Heart left ventricle (tissue), 16 donors: ENCODE measurements around the gene ANKRD35. TPM values are rescaled to one million over a fixed set of nuclear protein-coding genes. Genes with fewer than 3 reads are reported as not detected.
"Not testable (repeated sequence)": the region's sequence is repeated elsewhere in the genome, so short reads cannot be mapped to it uniquely, and the experiment has no call there.

Experiments used
- ATAC-seq, 4 donors: fragments of 200-7000 bp; cut with Tn5 transposase; one replicate each; pipeline ENCODE4 v1.9.1; 2020 to 2022; ENCODE audit warnings: moderate library complexity in 4 of 4, mild to moderate bottlenecking in 3 of 4, moderate number of reproducible peaks in 1 of 4
- DNase-seq, 5 donors: peaks; one replicate each; pipeline ENCODE4 v3.0.0-alpha.2; 2020
- H3K27ac ChIP-seq, 12 donors: fragments of 200-600 bp; sonication (generic) in 4 of 12; one replicate each; pipeline versions ENCODE4 v1.5.0 to v1.8.0; 2016 to 2022; ENCODE audit warnings: mild to moderate bottlenecking in 2 of 12
- H3K27me3 ChIP-seq, 9 donors: fragments of 200-600 bp; sonication (generic) in 2 of 9; one replicate each; pipeline versions ENCODE4 v1.5.1 to v1.8.0; 2016 to 2022; ENCODE audit warnings: mild to moderate bottlenecking in 3 of 9
- H3K36me3 ChIP-seq, 9 donors: fragments of 200-600 bp; sonication (generic) in 2 of 9; one replicate each; pipeline versions ENCODE4 v1.5.0 to v1.8.0; 2018 to 2022; ENCODE audit warnings: mild to moderate bottlenecking in 2 of 9
- H3K4me1 ChIP-seq, 12 donors: fragments of 200-600 bp; sonication (generic) in 4 of 12; one replicate each; pipeline versions ENCODE4 v1.5.0 to v1.8.0; 2016 to 2022; ENCODE audit warnings: mild to moderate bottlenecking in 3 of 12
- H3K4me3 ChIP-seq, 12 donors: fragments of 200-600 bp; sonication (generic) in 4 of 12; one replicate each; pipeline versions ENCODE4 v1.5.0 to v1.8.0; 2017 to 2022; ENCODE audit warnings: mild to moderate bottlenecking in 9 of 12, moderate library complexity in 4 of 12
- H3K9me3 ChIP-seq, 12 donors: fragments of 200-600 bp; sonication (generic) in 4 of 12; one replicate each; pipeline versions ENCODE4 v1.5.0 to v1.8.0; 2016 to 2022; ENCODE audit warnings: mild to moderate bottlenecking in 1 of 12
- POLR2A ChIP-seq, 2 donors: fragments of 450-650 bp; IDR thresholded peaks; one replicate each; pipeline ENCODE4 v1.6.1; 2017; ENCODE audit warnings: antibody characterized with exemption in 2 of 2, mild to moderate bottlenecking in 2 of 2, moderate library complexity in 2 of 2
- WGBS, 4 donors: extraction: QIAGEN DNeasy Blood & Tissue Kit in 2 of 4; methylation state at CpG; one replicate each; pipeline versions ENCODE4 v1.1.5 to v1.1.7; 2013 to 2018; 5-methylcytosine and 5-hydroxymethylcytosine counted together
- intact Hi-C, 10 donors: fragments of 100-400 bp; cut with DNase I; formaldehyde crosslinking; loops; one replicate each; pipeline versions ENCODE4 v1.11.1 to v1.14.2; 2022
- microRNA-seq, 4 donors: library from miRNA; unstranded; fragments of <30 nt; microRNA quantifications; one replicate each; pipeline versions ENCODE4 to v1.2.0, GENCODE V29; 2017 to 2020
- polyA plus RNA-seq, 2 donors: library from polyadenylated mRNA; stranded (reverse); fragments of 200-250 nt; gene quantifications; one replicate each; pipeline ENCODE4 v1.2.3, GENCODE V29; 2013
- total RNA-seq, 9 donors: library from RNA; depleted of rRNA in 2 of 9; stranded (reverse); fragments of >200 nt in 2 of 9; fragmentation: NEBNext Ultra II Directional in 3 of 9; extraction: Animal tissue kit (Norgen Biotek cat#: 25700) in 3 of 9; gene quantifications; one replicate each; pipeline versions ENCODE4 v1.1.0 to v1.2.4, GENCODE V29; 2016 to 2023
- TF ChIP-seq, protein P1 (sequence below), 12 donors: fragments of 200-600 bp; sonication (generic) in 4 of 12; IDR thresholded peaks; one replicate each; pipeline versions ENCODE4 v1.5.0 to v1.8.0; 2018 to 2022; ENCODE audit warnings: antibody characterized with exemption in 12 of 12, mild to moderate bottlenecking in 5 of 12
- donor health status: ischemic (EF 13 %, LVEDD 7.1; RV severe dilation, severe dysfunction).
- donor health status: healthy with polysubstance abuse.
- donor health status: DM: no; HTN: yes; CAD: no.
- donor health status: DM: no; HTN: no; CAD: no.
- donor health status: ischemic (EF 25% LVEDD 6.9; RV normal size, moderate dysfunction).
- donor health status: ischemic (EF 25% LVEDD 5.7; RV mildly dilated, moderate dysfunction).
- donor health status: healthy.
- donor health status: DM: yes; HTN: yes; CAD: no.
- donor health status: ischemic (EF 35%, LVEDD 5.7; RV mildly dilated, moderate dysfunction).
- donor health status: nonischemic (EF 11% LVEDD 7.7; RV severe dilation, severe dysfunction).
- donor health status: DM: yes; HTN: yes; CAD: no.
- donor health status: PGD.
- donor health status: ischemic (EF 29% LVEDD 5.4; RV normal size, mild dysfunction).
- donor health status: nonischemic (EF 23%, LVEDD 6.1; RV moderate dilation, normal function).

ANKRD35 gene
- total and polyA plus RNA-seq, 11 donors: 0.29 to 1.5 (median 0.51) TPM

DNA sequence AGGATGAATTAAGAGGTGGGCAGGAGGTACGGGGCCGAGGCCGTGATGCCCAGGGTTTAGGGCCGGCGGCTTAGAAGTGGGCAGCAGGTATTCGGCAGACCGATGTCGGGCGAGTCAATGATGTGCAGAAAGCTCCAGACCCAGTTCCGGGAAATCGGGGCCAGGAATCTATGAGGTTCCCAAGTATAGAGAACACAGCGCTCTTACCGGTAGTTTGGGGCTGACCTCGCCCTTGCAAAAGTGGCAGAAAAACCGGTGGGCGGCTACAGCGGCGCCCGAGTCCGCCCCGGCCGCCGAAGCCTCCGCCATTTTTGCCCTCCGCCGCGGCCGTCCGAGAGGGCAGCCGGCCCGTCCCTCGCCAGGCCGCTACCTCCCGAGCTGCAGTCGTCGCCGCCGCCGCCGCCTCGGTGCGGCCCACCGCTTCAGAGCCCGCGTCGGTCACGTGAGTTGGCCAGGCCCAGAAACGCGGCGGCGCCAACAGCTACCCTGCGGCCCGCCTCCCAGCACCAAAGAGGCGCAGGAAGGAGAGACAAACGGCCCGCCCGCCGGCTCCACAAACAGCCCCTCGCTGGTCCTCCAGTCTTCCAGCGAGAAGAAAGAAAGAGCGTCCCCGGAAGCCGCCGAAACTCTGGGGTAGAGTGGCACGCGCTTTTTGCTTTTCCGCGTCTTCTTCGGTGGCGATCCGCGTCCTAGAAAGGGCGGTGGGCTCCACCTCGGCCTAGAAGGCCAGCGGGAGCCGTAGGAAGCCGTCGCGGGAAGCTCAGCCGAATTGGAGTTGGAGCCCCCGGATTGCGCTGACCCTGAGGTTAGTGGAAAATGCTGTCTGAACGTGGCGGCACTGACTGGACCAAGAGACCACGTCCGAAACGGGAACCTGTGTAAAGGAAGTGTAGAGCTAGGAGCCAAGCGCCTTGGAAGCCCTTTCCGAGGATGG is 61.8 kb downstream of the ANKRD35 start, which contains the start of the genes POLR3C and RNF115:
Gene POLR3C (plus strand): TSS at position 636 of the 934 bp plus-strand sequence. CDS start 1,577 bp downstream, outside the sequence.
Gene RNF115 (minus strand): TSS at position 531 of the 934 bp plus-strand sequence. CDS start 222 bp downstream, at position 309.
- TF ChIP-seq, protein P1, sequence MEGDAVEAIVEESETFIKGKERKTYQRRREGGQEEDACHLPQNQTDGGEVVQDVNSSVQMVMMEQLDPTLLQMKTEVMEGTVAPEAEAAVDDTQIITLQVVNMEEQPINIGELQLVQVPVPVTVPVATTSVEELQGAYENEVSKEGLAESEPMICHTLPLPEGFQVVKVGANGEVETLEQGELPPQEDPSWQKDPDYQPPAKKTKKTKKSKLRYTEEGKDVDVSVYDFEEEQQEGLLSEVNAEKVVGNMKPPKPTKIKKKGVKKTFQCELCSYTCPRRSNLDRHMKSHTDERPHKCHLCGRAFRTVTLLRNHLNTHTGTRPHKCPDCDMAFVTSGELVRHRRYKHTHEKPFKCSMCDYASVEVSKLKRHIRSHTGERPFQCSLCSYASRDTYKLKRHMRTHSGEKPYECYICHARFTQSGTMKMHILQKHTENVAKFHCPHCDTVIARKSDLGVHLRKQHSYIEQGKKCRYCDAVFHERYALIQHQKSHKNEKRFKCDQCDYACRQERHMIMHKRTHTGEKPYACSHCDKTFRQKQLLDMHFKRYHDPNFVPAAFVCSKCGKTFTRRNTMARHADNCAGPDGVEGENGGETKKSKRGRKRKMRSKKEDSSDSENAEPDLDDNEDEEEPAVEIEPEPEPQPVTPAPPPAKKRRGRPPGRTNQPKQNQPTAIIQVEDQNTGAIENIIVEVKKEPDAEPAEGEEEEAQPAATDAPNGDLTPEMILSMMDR (IDR thresholded peaks at IDR 0.05): no peak
- peak; percentile 61 to 89 for TF ChIP-seq POLR2A (IDR thresholded peaks at IDR 0.05)
- DNase-seq (peak; percentile 93 to 96 (median 95)), ATAC-seq (peak; percentile 87 to 97 (median 96))
- intact Hi-C loops: loop anchor here in 1 of 10 donors (10.0 kb wide), 1 partner anchor 69 kb away; no protein-coding TSS in a partner anchor
- peak within 1 kb of the TSS; percentile 64 to 97 (median 76) for H3K4me3 ChIP-seq
- no peaks in the 10 kb centered on the region for H3K9me3 ChIP-seq
- peaks cover 0 to 18% (median 13%) of the 10 kb centered on the region in 12 donors for H3K4me1 ChIP-seq
- H3K27me3 ChIP-seq: no peaks in the 10 kb centered on the region
- peak within 1 kb of the TSS; percentile 86 to 97 (median 93) for H3K27ac ChIP-seq
- H3K36me3 ChIP-seq: peaks cover 0 to 35% (median 31%) of the 10 kb centered on the region in 9 donors
- WGBS, 4 donors: 0 to 1% (median 1%) methylated on average over 75 to 89 of the region's 89 CpGs

DNA sequence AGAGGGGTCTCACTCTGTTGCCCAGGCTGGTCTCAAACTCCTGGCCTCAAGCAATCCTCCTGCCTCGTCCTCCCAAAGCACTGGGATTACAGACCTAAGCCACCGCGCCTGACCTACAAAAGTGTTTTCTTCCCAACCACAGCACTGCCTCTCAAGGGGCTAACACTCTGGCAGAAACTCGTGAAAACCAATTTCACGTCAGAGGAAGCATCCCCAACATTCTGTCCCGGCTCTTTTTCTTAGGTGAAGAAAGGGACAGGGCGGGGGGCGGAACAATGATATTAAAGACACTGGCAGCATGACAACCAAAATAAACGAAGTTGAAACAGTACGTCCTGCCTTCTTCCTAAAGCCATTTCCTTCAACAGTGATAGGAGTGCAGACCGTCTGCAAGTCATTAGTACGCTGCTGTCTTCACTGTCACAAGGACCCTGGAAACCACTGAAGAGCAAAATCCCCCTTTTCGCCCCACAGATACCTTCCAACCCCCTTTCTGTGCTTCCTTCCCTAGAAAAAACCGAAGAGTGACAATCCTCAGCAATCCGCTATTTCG is 62.8 kb downstream of the ANKRD35 start:
- WGBS, 4 donors: 0 to 30% methylated on average over 4 of the region's 16 CpGs; no CpG with 5 or more reads in 2 of the 4 donors
- ATAC-seq: peak; percentile 12 to 46 (median 34)

GRCh38 chr1:145818095-145818494 is 67.6 kb downstream of the ANKRD35 start:
- H3K36me3 ChIP-seq, intact Hi-C loops, H3K27me3 ChIP-seq, H3K4me3 ChIP-seq, DNase-seq, H3K27ac ChIP-seq, H3K4me1 ChIP-seq, ATAC-seq, H3K9me3 ChIP-seq: not testable (repeated sequence)
- 47 to 70% (median 58%) methylated on average over 2 to 4 of the region's 6 CpGs for WGBS, 4 donors

More for the DNA sequence above, 62.8 kb downstream of the ANKRD35 start:
- Histone ChIP-seq H3K36me3 (peaks cover 0 to 25% (median 21%) of the 10 kb centered on the region in 9 donors), H3K27ac (peak overlapping the region in 4 of 12 donors; percentile 30 to 93 (median 62)), H3K4me3 (peak overlapping the region in 6 of 12 donors; percentile 64 to 97 (median 74)), H3K4me1 (peaks cover 0 to 18% (median 13%) of the 10 kb centered on the region in 12 donors)
- DNase-seq, H3K9me3 ChIP-seq, H3K27me3 ChIP-seq: not testable (repeated sequence)
- intact Hi-C loops: loop anchor here in 1 of 10 donors (10.0 kb wide), 1 partner anchor 68 kb away; no protein-coding TSS in a partner anchor

Small RNA genes lying within 50 kb of the gene (microRNA-seq; reads per million reads assigned to microRNA genes)
- gene MIR6736: 0 to 0.21 (median 0.03) reads per million in 4 donors

Other genes starting within 250 kb of the ANKRD35 start
- gene PDZK1, start 178.5 kb downstream of the ANKRD35 start, total RNA-seq: under 1 TPM in 3 of 9 donors, not detected in 6; 0.20 to 0.25 (median 0.20) TPM
- gene PDZK1, start 178.5 kb downstream of the ANKRD35 start, polyA plus RNA-seq: under 1 TPM; 0.07 to 0.57 TPM
- under 1 TPM in 2 of 9 donors, not detected in 7; 0.64 to 0.79 TPM for gene CD160, start 166.4 kb downstream of the ANKRD35 start, total RNA-seq
- gene CD160, start 166.4 kb downstream of the ANKRD35 start, polyA plus RNA-seq: not detected
- gene RNF115, start 61.8 kb downstream of the ANKRD35 start, total RNA-seq: 10 to 100 TPM; 41.4 to 76.5 (median 52.0) TPM
- gene RNF115, start 61.8 kb downstream of the ANKRD35 start, polyA plus RNA-seq: 10 to 100 TPM; 20.5 to 29.4 TPM
- gene POLR3C, start 61.7 kb downstream of the ANKRD35 start, total RNA-seq: 10 to 100 TPM; 12.5 to 22.4 (median 15.1) TPM
- 10 to 100 TPM in 1 of 2 donors, 1 to 10 TPM in 1; 5.9 to 14.8 TPM for gene POLR3C, start 61.7 kb downstream of the ANKRD35 start, polyA plus RNA-seq
- 10 to 100 TPM in 1 of 9 donors, 1 to 10 TPM in 8; 1.7 to 10.9 (median 4.3) TPM for gene NUDT17, start 40.2 kb downstream of the ANKRD35 start, total RNA-seq
- gene NUDT17, start 40.2 kb downstream of the ANKRD35 start, polyA plus RNA-seq: 1 to 10 TPM in 1 of 2 donors, under 1 TPM in 1; 0.71 to 3.4 TPM
- gene PIAS3, start 26.8 kb downstream of the ANKRD35 start, total RNA-seq: 10 to 100 TPM; 14.2 to 25.8 (median 15.6) TPM
- 10 to 100 TPM; 14.2 to 31.0 TPM for gene PIAS3, start 26.8 kb downstream of the ANKRD35 start, polyA plus RNA-seq
- gene ITGA10, start 24.2 kb upstream of the ANKRD35 start, total RNA-seq: 1 to 10 TPM in 7 of 9 donors, under 1 TPM in 2; 0.81 to 5.4 (median 1.3) TPM
- 1 to 10 TPM; 2.4 to 2.6 TPM for gene ITGA10, start 24.2 kb upstream of the ANKRD35 start, polyA plus RNA-seq
- gene PEX11B, start 32.9 kb upstream of the ANKRD35 start, total RNA-seq: 10 to 100 TPM; 17.7 to 27.5 (median 24.5) TPM
- 10 to 100 TPM; 19.6 to 29.8 TPM for gene PEX11B, start 32.9 kb upstream of the ANKRD35 start, polyA plus RNA-seq
- gene RBM8A, start 41.6 kb upstream of the ANKRD35 start, total RNA-seq: 100 to 1,000 TPM in 1 of 9 donors, 10 to 100 TPM in 8; 58.7 to 100 (median 75.7) TPM
- gene RBM8A, start 41.6 kb upstream of the ANKRD35 start, polyA plus RNA-seq: 100 to 1,000 TPM in 1 of 2 donors, 10 to 100 TPM in 1; 57.9 to 186 TPM
- gene LIX1L, start 72.2 kb upstream of the ANKRD35 start, total RNA-seq: 10 to 100 TPM; 21.7 to 31.5 (median 26.4) TPM
- 10 to 100 TPM in 1 of 2 donors, 1 to 10 TPM in 1; 7.0 to 13.4 TPM for gene LIX1L, start 72.2 kb upstream of the ANKRD35 start, polyA plus RNA-seq
- 1 to 10 TPM; 1.0 to 3.5 (median 1.7) TPM for gene ANKRD34A, start 78.7 kb upstream of the ANKRD35 start, total RNA-seq
- gene ANKRD34A, start 78.7 kb upstream of the ANKRD35 start, polyA plus RNA-seq: 1 to 10 TPM in 1 of 2 donors, under 1 TPM in 1; 0.65 to 1.9 TPM
- gene POLR3GL, start 78.8 kb upstream of the ANKRD35 start, total RNA-seq: 10 to 100 TPM; 30.2 to 45.7 (median 36.0) TPM
- 10 to 100 TPM; 45.8 to 69.4 TPM for gene POLR3GL, start 78.8 kb upstream of the ANKRD35 start, polyA plus RNA-seq
- gene TXNIP, start 110.7 kb upstream of the ANKRD35 start, total RNA-seq: 1,000 to 10,000 TPM in 4 of 9 donors, 100 to 1,000 TPM in 5; 489 to 1,925 (median 1,000) TPM
- 100 to 1,000 TPM; 222 to 597 TPM for gene TXNIP, start 110.7 kb upstream of the ANKRD35 start, polyA plus RNA-seq
- gene HJV, start 135.9 kb upstream of the ANKRD35 start, total RNA-seq: 100 to 1,000 TPM in 3 of 9 donors, 10 to 100 TPM in 6; 21.8 to 125 (median 79.5) TPM
- gene HJV, start 135.9 kb upstream of the ANKRD35 start, polyA plus RNA-seq: 10 to 100 TPM in 1 of 2 donors, under 1 TPM in 1; 0.62 to 37.7 TPM